Activated naive CD4-positive, alpha-beta T cell (primary cell): Measurements from ENCODE around the gene ARHGEF17.

Source experiments
- DNase-seq, 4 experiments: peaks; one replicate each; lab custom pipeline; 2025; lab: John Stamatoyannopoulos, UW

The ARHGEF17 gene

DNA sequence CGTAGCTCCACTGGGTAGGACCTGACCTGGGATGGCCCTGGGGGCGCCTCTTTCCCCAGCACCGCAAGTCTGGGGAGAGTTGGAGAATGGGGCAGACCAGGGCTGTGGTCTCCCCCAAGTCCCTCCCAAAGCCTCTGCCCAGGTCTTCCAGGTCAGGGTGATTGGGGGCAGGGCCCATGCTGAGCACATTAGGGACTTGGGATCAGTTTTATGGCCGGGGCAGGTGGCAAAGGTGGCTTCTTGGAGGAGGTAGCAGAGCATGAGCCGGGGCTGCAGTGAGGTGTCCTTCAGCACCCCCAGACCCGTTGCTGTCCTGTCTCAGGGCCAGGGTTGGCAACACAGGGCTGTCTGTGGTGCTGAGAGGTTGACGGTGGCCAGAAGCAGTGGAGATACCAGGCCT, 74.1 kb downstream of the ARHGEF17 start:
- DNase-seq: no peak

- DNase-seq: no peak
Observed at GRCh38 chr11:73382747-73383146, 74.7 kb downstream of the ARHGEF17 start.

DNA sequence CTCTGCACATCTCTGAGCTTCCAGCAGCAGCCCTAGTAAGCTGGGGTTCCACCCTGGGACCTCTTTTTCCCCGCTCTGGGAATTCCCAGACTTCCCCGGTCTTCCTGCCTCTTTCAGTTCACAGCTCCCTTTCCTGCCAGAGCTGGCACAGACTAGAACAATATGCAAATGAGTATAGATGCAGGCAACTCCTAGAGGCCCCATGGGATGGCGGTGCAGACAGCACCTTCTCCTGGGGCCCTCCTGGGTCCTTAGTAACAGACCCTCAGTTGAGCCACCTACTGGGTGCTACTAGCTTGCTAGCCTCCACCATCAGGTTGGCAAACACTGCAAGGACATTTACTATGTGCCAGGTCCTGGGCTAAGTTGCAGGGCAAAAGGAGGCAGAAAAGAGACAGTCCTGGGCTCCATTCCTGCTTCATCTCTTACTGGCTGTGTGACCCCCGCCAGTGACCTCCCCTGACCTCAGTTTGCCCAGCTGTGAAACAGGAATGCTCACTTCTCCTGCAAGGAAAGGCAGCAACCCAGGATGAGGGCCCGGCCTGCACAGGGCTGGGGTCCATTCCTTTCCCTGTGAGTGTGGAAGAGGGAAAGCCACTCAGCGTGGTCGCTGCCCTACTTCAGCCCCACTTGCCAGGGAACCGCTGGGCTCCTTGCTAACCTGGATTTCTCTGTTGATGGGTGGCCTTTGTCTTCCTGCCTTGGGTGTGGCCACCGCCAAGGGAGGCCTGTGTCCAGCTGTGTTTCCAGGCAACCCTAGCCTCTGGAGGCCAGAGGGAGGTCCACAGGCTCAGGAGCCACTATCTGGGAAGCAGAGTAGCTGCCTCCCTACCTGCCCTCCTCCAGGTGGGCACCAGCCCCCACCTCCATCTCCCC, 75.4 kb downstream of the ARHGEF17 start:
- no peak for DNase-seq

- no peak for DNase-seq
Observed at GRCh38 chr11:73384125-73384441, 76.0 kb downstream of the ARHGEF17 start.

- no peak for DNase-seq
Observed at GRCh38 chr11:73384531-73384871, 76.4 kb downstream of the ARHGEF17 start.

- DNase-seq: no peak
Observed at GRCh38 chr11:73384872-73385689, 77.0 kb downstream of the ARHGEF17 start.

DNA sequence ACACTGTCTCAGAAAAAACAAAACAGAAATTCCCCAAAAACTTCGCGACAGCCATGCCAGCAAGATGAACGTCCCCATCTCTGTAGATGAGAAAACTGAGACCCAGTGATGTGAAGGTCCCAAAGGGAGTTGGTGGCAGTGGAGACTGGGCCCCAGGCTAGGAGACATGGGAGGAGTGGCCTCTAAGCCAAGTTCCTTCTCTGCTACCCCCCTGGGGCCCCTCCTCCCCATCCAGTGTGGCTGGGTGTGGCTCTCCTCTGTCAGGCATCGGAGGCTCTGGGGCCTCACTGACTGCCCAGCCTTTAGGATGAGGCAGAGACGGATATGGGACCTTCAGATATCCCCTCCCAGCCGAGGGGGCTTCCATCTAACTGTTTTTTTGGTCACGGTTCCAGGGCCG, 77.9 kb downstream of the ARHGEF17 start:
- DNase-seq: no peak

DNA sequence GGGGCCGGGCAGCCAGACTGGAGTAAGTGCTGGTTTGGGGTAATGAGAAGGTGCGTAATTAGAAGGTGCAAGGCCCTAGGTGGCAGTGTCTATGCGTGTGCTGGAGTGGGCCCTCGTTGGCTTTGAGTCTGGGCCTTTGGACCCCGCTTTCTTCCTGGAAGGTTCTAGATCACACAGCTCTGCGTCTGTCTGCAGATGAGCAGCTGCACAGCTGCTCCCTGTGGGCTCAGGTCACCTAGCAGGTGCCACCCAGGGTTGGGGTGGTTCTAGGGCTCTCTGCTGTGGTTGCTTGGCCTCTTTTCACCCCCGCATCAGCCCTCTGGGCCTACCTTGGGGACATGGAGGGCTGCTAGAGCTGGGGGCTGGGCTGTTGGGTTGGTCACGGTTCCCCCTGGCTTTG, 78.5 kb downstream of the ARHGEF17 start:
- DNase-seq: no peak

DNA sequence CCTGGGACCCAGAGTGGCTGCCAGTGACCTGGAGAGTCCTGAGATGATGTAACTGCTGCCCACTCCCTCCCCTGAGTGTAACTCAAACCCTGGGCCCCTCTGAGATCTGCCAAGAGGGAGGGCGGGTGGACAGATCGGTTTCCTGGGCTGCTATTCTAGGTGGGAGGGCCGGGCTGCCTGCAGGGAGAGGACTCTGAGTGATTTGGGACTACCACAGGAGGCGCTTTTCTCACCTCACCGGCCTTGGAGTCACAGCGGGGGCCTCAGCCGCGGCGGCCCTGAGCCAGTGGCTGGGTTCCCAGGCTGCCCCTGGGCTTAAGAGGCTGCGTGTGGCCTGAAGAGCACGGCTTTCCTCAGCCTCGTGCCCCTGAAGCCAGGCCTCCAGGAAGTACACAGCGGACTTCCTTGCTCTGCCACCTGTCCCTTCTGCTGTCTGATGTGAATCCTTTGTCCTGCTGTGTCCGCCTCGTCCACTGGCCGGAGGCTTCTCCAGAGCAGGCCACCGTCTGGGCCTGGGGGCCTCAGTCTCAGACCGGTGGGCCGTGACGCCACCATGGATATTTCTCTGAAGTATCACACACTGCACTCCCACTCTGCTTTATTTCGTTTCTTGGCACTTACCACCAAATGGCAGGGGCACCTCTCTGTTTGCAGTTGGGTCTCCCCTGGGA, 79.7 kb downstream of the ARHGEF17 start:
- no peak for DNase-seq

- DNase-seq: no peak
Observed at GRCh38 chr11:73388265-73389133, 80.4 kb downstream of the ARHGEF17 start.

- no peak for DNase-seq
Observed at GRCh38 chr11:73389134-73389525, 81.1 kb downstream of the ARHGEF17 start.

GRCh38 chr11:73389916-73390315, 81.8 kb downstream of the ARHGEF17 start:
- no peak for DNase-seq

- no peak for DNase-seq
Observed at GRCh38 chr11:73390601-73391565, 82.8 kb downstream of the ARHGEF17 start.

DNA sequence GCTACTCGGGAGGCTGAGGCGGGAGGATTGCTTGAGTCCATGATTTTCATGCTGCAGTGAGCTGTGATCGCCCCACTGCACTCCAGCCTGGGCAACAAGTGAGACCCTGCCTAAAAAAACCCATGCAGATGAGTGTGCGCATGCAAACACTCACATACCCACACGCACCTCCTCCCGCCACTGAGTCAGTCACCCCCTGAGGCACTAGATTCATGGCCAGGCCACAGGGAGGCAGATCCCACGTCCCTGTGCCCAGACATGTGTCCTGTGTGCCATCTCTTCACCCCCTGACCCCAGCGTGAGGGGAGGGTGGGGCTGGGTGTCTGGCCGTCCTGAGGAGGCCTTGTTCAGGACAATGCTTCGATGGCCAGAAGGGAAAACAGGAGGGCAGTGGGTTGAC, 83.6 kb downstream of the ARHGEF17 start:
- no peak for DNase-seq

- no peak for DNase-seq
Observed at GRCh38 chr11:73392108-73393010, 84.3 kb downstream of the ARHGEF17 start.

DNA sequence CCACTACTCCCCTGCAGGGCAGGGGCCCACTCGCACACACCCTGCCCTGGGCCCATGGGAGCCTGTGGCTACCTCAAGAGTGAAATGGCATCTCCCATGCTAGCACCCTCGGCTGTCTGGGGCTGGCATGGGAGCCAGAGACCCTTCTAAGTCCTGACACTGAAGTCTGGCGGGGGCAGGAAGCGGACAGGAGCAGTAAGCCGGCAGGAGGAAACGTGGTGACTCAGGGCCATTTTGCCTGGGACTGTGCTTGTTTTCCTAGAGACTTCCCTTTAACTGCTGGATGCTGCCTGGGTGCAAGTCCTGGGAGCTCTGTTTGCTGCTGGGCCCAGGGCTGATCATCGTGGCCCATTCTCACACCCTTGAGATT, 84.9 kb downstream of the ARHGEF17 start:
- DNase-seq: no peak

DNA sequence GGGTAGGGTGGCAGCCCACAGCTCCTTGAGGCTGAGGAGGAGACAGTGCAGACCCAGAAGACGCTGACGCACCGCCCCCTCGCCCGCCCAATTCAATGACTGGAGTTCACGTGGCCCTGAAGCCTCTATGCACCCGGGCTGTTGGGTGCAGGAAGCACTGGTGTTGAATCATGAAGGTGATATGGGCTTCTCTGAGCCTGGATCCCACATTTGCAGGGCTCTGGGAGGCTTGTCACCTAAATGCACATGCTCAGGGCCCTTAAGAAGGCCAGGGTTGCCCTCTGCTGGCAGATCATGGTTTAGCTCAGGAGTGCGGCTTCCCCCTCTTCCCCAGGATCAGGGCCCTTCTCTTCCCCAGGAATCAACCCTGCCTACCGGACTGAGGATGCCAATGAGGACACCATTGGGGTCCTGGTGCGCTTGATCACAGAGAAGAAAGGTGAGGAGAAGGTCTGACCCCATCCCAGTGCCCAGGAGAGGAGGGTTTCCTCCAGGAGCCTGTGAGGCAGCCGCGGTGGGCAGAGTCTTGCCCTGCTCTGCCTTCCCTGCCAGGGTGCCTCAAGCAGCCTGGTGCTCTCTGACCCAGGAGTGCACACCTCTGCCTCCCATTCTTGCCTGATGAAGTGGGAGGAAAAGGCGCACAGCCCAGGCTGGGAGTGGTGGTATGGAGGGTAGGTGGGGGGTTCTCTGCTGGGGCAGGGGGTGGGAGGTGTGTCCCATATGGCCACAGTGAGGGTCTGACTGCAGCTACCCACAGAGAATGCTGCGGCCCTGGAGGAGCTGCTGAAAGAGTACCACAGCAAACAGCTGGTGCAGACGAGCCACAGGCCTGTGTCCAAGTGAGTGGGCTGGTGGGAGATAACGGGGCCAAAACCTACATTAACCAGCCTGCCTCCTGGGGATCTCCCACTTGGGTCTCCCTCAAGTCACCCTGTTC, 85.7 kb downstream of the ARHGEF17 start:
- DNase-seq: peak; percentile 10 to 58 (median 26)
